Pulmonary artery endothelial cell (primary cell): ENCODE results near the gene SPATA46. TPM values are rescaled to one million over a fixed set of nuclear protein-coding genes. Genes with fewer than 3 reads are reported as not detected.

Experiments used
- DNase-seq: peaks from one replicate; pipeline ENCODE4 v3.0.0-alpha.2; 2011; ENCODE audit warnings: low read depth, low spot score
- total RNA-seq: library from RNA; depleted of rRNA; stranded (reverse); fragments of >200 nt; gene quantifications from 2 replicates; pipeline ENCODE4 v1.2.3, GENCODE V29; 2014

SPATA46 gene
- total RNA-seq, 1 donor from 2014 or later = not detected

- peak; percentile 15 for DNase-seq
These were observed 15.3 kb upstream of the SPATA46 start for GRCh38 chr1:162391790-162392563.

GRCh38 chr1:162390396-162391185 is 13.9 kb upstream of the SPATA46 start:
- no peak for DNase-seq

GRCh38 chr1:162389971-162390370 is 13.3 kb upstream of the SPATA46 start:
- DNase-seq = no peak

DNA sequence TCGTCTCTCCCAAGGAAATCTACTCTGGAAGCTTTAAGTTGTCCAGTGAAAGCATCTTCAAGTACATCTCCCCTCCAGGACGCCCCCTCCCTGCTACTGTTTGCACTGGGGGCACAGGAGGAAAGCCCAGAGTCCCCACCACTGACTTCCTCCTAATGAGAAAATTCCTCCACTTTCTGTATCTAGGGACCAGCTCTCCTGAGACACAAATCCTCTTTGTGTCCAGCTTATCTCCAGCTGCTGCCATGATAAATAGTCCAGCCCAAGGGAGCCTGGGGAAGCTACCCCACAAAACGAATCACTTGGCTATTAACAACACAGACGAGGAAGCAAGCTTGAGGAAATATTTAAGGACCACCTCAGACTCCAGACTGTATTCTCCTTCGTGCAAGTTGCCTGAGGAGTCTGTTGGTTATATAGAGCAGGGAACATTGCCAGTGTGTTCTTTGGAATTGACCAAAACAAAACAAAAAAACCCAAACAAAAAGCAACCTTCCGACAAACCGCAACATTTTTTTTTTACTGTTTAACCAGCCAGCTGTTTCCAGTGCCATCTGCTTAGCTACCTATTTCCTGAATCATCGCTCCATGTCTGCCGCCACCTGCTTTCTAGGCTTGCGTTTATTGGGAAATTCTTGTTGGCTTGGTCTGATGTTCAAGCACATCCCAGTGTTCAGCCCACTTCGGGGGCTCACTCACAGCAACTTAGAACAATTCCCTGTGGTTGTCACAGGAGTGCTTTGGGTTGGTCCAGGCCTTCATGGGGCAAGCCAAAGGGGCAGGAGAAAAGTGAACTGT is 12.6 kb upstream of the SPATA46 start:
- DNase-seq = no peak

DNA sequence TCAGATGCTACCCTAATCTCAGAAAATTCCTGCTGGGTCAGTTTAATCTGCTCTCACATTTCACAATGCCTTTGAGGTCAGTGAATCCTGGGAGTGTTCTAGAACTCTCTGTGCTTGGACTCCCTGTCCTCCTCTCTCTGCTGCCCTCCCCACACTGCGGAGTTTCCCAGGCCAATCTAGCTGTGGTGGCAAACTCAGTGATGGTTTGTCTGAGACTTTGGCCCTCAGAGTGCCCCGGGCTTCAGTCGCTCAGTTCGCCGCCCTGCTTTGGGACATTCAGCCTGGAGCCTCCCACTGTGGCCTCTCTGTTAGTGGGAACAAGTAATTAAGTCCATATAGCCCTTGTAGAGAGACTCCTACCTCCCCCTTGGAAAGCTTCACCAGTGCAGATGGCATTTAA is 12.0 kb upstream of the SPATA46 start:
- DNase-seq = no peak

DNA sequence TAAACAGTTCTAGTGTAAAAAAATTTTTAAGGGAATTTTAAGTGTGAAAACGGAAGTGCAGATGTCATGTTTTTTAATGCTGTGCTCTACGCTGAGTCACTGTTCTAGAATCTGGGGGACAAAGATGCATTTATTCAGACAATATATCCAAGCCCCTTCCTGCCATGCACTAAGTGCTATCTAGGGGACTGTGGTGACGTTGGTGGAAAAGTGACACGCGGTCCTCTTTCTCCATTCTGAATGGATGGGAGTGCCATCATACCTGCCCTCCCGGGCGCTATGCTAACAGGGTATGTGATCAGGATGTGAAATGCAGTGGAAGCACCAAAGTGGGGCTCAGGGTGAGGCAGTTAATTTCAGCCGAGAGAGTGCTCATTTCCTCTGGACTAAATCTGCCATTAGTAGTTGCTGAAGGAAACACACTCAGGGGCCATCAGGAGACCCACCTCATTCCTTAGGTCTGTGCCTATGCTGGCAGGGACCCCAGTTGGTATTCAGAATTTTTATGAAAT is 11.5 kb upstream of the SPATA46 start:
- no peak for DNase-seq

DNA sequence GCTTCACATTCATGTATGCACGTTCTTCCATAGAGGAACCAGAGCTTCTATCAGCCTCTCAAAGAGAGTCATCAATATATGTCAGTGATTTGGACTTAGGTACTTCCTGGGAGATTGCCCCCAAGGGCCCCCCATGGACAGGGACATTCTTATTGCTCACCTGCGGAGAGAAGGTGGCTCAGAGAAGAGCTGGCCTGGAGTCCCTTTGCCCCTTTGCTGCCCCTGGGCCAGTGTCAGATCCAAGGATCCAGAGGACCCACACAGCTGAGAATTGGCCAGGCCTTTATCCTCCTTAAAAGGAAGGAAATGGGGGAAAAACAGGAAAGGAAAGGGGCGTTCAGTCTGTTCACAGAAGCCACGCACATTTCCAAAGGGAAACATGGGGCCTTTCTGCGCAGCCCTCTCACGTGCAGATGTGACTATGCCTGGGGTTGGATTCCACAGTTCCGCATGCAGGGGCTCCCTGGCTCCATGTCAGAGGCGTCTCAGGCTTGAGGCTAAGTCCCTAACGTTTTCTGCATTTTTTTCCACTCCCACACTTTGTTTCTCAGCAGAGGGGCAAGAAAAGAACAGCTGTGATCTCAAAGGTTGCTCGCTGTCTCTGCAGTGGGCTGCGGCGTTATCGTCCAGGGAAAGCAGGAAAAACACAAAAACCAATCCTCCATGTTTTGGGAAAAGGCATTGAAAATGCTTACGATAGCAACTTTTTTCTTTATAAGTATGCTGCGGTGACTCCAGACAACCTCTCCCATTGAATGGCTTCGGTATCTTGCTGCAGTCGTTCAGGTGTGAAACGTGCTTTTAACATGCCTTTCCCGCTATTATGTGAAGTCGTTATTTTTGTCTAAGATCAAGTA is 10.8 kb upstream of the SPATA46 start:
- DNase-seq = no peak

- no peak for DNase-seq
These were observed 9.9 kb upstream of the SPATA46 start for GRCh38 chr1:162386292-162387225.

DNA sequence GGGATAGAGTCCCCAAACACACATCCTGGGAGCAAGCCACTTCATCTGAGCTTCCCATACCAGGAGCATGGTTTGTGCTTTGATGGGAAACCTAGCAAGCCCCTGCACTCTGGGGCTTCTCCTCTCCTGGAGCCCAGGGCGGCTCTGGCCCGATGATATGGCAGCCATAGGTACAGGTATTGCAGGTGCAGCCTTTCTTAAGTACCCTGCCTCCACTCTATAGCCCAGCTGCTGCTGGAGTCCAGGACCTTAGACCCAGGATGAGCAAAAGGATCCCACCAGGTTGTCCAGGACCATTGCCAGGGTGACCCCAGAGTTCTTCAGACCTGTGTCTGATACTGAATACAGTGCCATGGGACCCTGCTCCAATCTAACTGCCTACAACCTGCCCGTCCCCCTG is 9.0 kb upstream of the SPATA46 start:
- no peak for DNase-seq

DNA sequence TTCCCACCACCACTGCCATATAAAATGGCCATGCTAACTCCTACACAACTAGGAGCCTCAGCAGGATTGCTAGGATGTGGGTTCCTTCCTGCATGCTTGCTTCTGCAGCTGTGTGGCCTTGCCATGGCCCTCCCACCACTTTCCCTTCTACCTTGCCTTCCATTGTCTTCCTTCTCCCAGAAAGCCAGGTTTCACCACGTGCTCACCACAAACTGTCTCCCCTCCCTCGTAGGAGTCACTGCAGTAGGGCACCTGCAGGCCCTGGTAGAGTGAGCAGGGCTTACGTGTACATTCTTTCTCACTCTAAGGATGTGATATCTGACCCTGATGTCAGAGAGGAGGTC is 8.6 kb upstream of the SPATA46 start:
- DNase-seq = no peak

DNA sequence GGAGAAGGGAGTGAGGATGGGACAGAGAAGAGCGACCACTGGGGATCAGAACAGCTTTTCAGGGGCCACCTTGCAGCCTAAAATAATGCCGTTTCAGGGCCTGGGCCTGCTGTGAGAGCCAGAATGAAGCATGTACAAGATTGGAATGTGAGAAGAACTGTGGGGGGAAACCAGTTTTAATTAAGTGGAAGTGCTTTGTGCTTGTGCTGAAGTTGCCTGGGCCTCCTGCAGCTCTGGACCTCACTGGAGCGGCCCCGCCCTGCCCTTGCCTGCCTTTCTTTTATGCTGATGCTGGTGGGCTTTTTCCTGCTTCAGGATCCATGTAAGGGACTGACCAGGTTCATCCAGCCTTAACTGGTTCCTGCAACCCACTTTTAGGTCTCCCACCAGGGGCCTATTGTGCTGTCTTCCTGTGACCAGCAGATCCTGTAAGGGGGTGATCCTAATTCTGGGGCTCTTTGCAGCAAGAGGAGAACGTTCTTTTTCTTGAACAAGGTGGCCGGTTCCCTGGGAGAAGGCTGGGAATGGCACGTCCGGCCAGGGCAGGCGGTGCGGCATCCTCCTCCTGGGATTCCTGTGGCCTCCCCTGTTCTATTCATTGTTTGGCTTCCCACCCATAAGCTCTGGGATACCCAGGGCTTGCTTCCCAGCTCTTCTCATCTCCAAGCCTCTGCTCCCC is 8.1 kb upstream of the SPATA46 start:
- no peak for DNase-seq

DNA sequence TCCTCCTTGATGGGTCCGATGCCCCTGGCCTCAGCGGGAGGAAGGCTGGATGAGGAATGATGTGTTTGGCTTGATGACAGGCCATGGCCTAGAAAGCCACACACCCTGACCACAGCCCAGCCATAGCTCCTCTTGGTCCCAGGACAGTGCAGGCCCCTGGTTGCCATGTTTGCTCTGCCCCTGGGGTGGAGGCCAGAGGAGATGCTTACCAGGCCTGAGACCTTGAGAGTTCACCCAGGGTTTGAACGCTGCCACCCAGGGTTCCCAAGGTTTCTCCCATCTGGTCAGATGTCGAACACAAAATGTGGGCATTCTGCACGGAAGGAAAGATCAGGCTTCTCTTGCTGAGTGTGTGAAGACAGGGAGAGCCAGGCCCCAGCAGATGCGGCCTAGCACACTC is 7.5 kb upstream of the SPATA46 start:
- DNase-seq = no peak

GRCh38 chr1:162383516-162383915 is 6.9 kb upstream of the SPATA46 start:
- DNase-seq = no peak

DNA sequence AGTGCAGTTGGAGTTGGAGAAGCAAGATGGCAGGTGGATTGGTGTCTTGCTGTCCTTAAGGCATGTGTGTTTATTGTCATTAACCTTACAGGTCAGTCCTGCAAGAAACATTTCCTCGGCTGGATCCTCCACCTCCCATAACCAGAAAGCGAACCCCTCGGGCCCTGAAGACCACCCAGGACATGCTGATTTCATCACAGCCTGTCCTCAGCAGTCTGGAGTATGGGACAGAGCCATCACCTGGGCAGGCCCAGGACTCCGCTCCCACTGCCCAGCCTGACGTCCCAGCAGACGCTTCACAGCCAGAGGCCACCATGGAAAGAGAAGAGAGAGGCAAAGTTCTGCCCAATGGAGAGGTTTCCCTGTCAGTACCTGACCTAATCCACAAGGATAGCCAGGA is 6.4 kb upstream of the SPATA46 start:
- no peak for DNase-seq

DNA sequence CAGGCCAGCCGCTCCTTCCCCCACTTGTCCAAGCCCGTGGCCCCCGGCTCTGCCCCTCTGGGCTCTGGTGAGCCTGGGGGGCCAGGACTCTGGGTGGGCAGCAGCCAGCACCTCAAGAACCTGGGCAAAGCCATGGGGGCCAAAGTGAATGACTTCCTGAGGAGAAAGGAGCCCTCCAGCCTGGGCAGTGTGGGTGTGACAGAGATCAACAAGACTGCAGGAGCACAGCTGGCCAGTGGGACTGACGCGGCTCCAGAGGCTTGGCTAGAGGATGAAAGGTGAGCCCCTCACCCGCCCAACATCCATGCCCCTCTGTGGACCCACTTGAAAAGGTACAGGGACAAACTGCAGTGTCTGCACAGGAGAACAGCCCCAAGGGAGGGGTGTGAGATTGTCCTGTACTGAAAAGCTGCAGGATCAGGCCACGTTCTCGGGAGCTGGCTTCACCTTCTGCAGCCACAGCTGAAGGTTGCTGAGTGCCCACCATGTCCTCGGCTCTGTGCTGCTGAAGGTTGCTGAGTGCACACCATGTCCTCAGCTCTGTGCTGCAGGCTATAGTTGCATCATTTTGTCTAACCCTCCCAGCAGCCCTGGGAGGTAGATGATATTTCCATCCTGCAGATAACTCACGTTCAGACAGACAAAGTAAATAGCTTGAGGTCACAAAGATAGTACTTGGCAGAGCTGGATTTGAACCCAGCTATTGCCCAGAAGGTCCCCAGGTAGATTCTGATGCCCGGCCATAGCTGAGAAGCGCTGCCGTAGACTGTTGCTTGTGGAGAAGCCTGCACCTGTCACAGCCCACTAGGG is 5.5 kb upstream of the SPATA46 start:
- no peak for DNase-seq

GRCh38 chr1:162381383-162381782 is 4.7 kb upstream of the SPATA46 start, which contains the start of gene C1orf226:
TSS of gene C1orf226 (plus strand) at chr1:162381728. CDS start at chr1:162381902, 174 bp downstream.
- DNase-seq = no peak

DNA sequence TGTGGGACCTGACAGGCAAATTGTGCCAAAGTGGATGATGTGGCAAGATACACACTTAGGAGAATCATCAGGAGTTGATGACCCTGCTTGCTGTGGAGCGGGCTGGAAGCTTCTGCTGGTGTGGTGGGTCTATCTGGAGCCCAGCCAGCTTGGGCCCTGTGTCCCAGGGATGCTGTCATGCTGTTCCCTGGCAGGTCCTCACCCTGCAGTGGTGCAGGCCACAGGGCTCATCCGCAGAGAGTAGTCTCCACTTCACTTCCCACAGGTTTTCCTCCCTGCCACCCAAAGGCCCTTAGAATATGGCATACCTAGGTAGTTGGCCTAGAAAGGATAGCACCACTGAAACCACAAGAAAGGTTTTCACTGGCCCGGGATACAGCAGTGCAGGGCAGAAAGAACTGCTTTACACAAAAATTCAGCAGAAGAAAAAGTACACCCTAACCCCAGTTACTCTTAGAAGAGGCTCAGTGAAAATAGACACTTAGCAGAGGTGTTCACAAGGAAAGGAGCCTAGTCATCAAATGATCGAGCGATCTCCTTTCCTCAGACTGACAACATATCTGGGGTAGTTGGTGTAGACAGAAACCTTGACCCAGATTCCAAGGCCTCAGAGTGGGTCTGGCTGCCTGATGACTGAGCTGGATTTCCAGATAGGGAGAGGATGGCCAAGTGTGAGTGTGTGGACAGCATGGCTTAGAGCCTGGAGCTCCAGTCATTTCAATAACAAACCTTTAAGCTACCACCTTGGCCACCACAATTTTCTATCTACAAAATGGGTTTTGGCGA is 3.6 kb upstream of the SPATA46 start:
- DNase-seq = no peak

DNA sequence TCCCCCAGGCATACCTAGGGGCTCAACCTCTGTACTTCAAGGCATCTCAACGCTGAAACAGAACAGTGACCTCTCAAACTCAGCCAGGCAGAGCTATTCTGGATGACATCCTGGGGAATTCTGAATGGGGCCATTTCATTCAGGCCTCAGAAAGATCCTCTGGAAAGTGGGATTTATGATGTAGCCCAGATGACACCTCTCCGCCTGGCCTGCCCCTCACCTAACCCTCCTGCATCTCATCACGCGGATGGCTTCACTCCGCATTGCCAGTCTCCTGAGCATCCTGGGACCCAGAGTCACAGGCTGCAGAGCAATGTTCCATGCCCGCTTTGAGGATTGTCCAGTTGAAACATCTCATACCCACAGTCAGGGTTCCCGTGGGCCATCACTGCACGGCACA is 1.2 kb downstream of the SPATA46 start:
- DNase-seq = no peak
